ENCODE data around the gene RALGAPA1. TPM values are rescaled to one million over a fixed set of nuclear protein-coding genes. Genes with fewer than 3 reads are reported as not detected.

RALGAPA1 gene
- total and polyA plus RNA-seq, 2 of the 13 experiments (the other 11 are each of a cell fraction or from before 2014, with no cell fraction given): 65.0 to 89.2 TPM

GRCh38 chr14:35821564-35822411 is 12.7 kb upstream of the RALGAPA1 start (continued):
- TF ChIP-seq ZNF510 (CRISPR knock-in tag; IDR thresholded peaks at IDR 0.05; ENCODE audit: low read depth): peak; percentile 61; the same call in 1 of the 2 replicates
- peak; percentile 60 for TF ChIP-seq ARID5B (CRISPR knock-in tag; IDR thresholded peaks at IDR 0.05)
- no peak for TF ChIP-seq BRD4 (CRISPR knock-in tag; IDR thresholded peaks at IDR 0.05)
- TF ChIP-seq CENPT (CRISPR knock-in tag; IDR thresholded peaks at IDR 0.05; ENCODE audit: low read depth): no peak
- no peak for TF ChIP-seq ZBTB2 (CRISPR knock-in tag; IDR thresholded peaks at IDR 0.05; ENCODE audit: low read depth)
- no peak for TF ChIP-seq SOX6 (IDR thresholded peaks at IDR 0.05)
- no peak for TF ChIP-seq SOX6 (CRISPR knock-in tag; IDR thresholded peaks at IDR 0.05)
- no peak for TF ChIP-seq ZNF891 (CRISPR knock-in tag; IDR thresholded peaks at IDR 0.05)
- no peak for TF ChIP-seq NR2F6 (IDR thresholded peaks at IDR 0.05)
- 0 out of 2 replicates have a peak, but pooled peaks have one; percentile 22 for TF ChIP-seq NR2F6 (CRISPR knock-in tag; IDR thresholded peaks at IDR 0.05)
- no peak; the same call in 1 of the 2 replicates for TF ChIP-seq ZBED4 (CRISPR knock-in tag; IDR thresholded peaks at IDR 0.05; ENCODE audit: borderline replicate concordance)
- TF ChIP-seq SAP130 (CRISPR knock-in tag; IDR thresholded peaks at IDR 0.05; ENCODE audit: low read depth): peak; percentile 75
- no peak for TF ChIP-seq SRY (CRISPR knock-in tag; IDR thresholded peaks at IDR 0.05)
- TF ChIP-seq GLI4 (CRISPR knock-in tag; IDR thresholded peaks at IDR 0.05; ENCODE audit: borderline replicate concordance): no peak
- no peak for TF ChIP-seq EEA1 (CRISPR knock-in tag; IDR thresholded peaks at IDR 0.05; ENCODE audit: borderline replicate concordance)
- TF ChIP-seq MEIS1 (CRISPR knock-in tag; IDR thresholded peaks at IDR 0.05; ENCODE audit: borderline replicate concordance): no peak
- TF ChIP-seq FIP1L1 (IDR thresholded peaks at IDR 0.05; ENCODE audit: borderline replicate concordance, insufficient read depth, low read depth, low read length): no peak
- no peak for TF ChIP-seq ZNF121 (CRISPR knock-in tag; IDR thresholded peaks at IDR 0.05)
- no peak for TF ChIP-seq ZNF652 (CRISPR knock-in tag; IDR thresholded peaks at IDR 0.05; ENCODE audit: borderline replicate concordance, low read depth)
- TF ChIP-seq SMARCC2 (IDR thresholded peaks at IDR 0.05): peak; percentile 19; the same call in 1 of the 2 replicates
- peak in 1 of 2 experiments; percentile 40; a peak in 2 of 4 replicates for TF ChIP-seq MAFK (conservative IDR thresholded peaks at IDR 0.05 in 1 of 2, IDR thresholded peaks at IDR 0.05 in 1 of 2; ENCODE audit: low read length in 2 of 2)
